GM21576 (cell line): ENCODE measurements around the gene KSR1.
"Not testable (repeated sequence)": the region's sequence is repeated elsewhere in the genome, so short reads cannot be mapped to it uniquely, and the experiment has no call there.

Experiments
- ATAC-seq: cut with Tn5 transposase; IDR thresholded peaks from one replicate; pipeline ENCODE4 v1.9.1; 2021; ENCODE audit warnings: mild to moderate bottlenecking, moderate library complexity; ENCODE audit not compliant: unreplicated experiment

The KSR1 gene

DNA sequence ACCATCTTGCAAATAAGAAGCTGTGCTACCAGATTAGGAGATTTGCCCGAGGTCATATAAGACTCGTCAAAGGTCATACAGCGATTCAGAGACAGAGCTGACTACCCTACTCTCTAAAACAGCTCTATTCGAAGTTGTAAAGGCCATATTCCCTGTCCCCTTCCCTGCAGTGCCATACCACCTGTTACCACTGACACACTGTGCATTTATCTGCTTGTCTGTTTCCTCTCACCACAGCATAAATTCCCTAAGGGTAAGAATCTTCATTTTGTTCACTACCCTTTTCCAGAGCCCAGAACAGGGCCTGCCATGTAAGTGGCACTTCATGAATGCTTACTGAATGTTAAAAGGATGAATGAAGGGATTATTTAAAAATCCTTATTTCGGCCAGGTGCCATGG, 3.4 kb upstream of the KSR1 start:
- no peak for ATAC-seq

DNA sequence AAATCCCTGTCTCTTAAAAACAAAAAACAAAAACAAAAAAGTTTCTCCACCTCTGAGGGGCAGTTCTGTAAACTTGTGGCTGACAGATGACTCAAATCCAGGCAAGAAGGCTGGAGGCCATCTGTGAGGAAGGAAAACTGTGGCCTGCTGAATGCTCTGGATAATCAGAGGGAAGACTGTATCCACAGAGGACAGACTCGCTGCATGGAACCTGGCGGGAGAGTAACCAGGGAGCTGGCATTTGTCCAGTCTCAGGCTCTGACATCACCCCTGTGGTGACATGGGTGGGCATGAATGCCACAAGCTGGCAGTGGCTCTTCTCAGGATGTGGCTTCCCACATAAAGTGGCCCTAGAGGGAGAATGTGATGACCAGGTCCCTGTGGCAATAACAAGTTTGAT, 2.8 kb upstream of the KSR1 start:
- ATAC-seq, result no peak

DNA sequence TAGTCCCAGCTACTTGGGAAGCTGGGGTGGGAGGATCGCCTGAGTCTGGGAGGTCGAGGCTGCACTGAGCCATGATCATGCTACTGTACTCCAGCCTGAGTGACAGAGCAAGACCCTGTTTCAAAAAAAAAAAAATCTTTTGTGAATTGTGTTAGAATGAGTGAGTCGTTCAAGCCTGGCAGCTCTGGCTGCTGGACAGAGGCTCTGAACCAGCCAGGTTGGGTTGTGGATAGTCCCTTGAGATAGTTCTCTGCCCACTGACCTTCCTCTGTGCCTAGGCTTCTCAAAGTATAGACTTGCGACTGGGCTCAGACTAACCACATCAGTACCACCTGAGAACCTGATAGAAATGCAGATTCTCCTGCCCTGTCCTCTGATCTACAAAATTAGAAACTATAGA, 2.2 kb upstream of the KSR1 start:
- ATAC-seq, result no peak

DNA sequence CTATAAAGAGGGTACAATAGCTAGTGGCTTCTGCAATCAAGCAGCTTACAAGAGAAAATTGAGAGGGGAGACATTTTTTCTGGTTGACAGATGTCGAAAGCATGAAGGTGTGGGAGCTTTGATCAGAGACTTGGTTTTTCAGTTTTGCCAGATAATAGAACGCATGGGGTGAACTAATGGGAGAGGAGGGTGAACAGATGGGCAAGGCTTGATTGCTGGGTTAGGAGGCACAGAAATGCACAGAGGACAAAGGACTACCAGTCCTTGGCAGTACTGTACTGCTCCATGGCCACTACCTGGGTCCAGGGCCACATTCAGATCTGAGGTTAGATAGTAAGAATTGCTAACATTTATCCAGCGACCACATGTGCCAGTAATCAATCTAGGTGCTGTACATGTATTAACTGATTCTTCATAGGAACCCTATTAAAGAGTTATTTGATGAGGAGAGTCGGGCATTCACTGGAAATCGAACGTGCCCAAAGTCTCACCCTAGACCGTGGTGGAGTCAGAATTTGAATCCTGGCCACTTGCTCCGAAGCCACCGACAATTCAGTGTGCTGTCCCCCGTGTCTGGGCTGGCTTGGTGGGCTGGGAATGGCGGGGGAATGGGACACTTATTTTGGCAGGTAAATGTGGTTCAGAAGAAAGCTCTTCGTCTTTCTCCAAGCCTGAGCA, 873 bp upstream of the KSR1 start:
- no peak for ATAC-seq

DNA sequence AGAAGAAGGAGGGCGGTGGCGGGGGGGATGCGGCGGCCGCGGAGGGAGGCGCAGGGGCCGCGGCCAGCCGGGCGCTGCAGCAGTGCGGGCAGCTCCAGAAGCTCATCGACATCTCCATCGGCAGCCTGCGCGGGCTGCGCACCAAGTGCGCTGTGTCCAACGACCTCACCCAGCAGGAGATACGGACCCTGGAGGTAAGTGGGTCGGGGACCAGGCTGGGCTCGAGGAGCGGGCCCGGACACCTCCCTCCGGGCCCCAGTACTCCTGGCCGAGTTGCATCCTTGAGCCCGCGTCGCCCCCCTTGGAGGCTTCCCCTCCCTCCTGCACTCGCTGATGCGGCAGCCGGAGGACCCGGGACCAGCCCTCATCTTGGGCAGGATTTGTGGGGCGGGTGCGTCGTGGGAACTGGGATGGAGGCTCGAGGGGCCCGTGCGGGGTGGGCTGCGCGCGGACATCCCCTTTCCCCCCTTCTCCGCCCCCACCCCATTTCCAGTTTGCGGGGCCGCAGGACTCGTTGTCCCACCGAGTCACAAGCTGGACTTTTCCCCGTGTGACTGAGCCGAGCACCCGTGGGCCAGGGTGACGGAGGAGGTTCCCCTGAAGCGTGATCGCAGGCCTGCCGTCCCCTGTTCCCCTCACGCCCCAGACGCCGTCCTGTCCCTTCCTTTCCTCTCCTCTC, 572 bp downstream of the KSR1 start:
- ATAC-seq, result no peak

DNA sequence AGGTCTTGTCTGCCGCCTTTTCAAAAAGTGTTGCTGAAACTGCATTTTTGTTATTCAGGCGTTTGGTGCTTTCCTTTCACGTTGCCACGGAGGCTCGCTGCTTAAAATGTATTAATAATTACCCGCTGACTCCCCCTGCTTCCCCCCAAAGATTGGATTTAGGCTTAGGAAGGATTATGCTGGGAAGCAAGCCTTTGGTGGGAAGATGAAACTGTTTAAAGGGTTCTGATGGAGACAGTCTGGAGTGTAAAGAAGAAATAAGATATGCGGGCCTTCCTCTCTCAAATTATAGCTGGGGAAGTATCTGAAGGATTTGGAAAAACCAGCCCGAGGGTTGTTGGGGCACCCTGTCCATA, 1.1 kb downstream of the KSR1 start:
- no peak for ATAC-seq

DNA sequence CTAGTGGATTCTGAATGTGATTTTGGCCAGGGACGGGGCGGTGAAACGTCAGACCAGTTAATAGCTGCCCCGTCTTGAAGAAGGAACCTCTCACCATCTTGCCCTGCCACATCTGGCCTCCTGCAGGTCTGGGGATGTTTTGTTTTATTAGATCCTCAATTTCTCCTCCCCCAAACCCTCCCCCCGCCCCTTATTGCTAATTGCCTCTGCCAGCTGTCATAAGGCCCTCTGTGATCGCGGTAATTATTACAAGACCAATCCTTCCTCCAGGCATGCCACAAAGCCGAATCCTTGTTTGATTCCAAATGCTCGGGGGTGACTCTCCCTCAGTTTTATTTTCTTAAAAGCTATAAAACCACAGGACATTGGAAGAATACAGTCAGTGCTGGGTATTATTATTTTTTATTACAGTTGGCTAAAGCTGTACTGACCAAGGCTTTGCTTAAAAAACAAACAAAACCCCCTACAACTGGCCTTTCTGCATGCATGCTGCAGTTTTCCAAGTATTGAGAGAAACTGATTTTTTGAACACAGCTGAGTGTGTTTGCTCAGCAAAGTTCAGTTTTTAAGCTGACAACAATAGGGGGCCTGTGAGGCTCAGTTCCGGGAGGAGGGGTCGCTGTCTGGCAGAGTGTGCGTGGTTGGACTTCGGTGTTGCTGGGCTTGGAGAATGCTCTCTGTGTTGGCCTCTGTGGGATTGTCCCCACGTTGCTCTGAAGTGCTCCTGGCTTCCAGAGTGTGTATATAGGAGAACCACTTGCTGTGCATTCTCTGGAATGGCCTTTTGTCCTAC, 1.7 kb downstream of the KSR1 start:
- ATAC-seq, result no peak

DNA sequence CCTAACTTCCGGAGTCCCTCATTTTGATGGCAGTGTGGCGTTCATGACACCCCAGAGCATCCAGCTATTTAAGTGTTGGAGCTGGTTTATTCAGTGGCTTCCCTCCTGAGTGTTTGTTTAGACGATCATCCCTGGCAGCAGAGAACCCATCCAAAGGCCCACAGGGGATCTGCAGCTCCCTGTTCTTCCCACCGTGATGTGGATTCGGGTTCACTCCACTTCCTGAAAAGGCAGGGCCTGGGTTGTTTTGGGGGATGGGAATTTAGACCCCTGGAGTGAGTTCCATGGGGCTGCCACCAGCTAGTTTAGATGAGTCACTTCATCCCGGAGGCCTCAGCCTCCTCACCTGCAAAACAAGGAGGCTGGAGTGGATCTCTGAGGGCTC, 2.3 kb downstream of the KSR1 start:
- no peak for ATAC-seq

DNA sequence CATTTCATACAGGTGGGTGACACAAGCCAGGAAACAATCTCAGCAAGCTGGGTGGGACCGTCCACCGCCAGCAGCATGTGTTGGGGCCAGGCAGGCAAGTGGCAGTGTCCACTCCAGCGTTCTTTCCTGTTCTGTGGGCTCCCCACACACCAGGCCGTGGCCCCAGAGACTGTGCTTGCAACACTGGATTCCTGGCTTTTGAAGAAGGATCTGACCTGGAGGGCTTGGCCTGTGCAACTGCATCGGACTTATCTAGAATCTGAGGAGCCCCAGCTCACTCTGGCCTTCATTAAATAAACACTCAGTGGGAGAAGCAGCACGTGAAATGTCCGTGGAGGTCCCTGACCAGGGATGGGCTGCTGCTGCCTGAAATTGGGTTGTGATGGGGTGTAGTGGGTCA, 3.2 kb downstream of the KSR1 start:
- no peak for ATAC-seq

DNA sequence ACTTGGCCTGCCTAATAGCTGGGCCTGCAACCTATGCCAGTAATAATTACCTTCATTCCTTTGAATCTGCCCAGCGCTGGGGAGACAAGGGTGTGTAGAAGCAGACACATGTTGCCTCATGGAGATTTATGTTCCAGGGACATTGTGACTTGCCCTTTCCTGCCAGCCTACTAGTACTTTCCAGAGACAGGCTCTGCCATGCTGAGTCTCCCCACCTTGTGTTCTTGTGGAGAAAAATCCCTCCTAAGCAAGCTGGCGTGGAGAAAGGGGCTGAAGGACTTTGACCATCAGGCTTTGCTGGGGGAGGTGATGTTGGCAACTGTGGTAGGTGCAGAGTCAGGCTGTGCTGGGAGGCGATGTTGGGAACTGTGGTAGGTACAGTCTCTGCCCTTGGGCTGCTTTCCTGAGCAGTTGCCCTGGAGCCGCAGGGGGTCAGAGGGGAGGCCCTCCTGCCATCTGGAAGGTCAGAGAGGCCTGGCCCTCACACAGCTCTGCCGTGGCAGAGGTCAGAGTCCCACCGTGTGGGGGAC, 4.0 kb downstream of the KSR1 start:
- no peak for ATAC-seq

DNA sequence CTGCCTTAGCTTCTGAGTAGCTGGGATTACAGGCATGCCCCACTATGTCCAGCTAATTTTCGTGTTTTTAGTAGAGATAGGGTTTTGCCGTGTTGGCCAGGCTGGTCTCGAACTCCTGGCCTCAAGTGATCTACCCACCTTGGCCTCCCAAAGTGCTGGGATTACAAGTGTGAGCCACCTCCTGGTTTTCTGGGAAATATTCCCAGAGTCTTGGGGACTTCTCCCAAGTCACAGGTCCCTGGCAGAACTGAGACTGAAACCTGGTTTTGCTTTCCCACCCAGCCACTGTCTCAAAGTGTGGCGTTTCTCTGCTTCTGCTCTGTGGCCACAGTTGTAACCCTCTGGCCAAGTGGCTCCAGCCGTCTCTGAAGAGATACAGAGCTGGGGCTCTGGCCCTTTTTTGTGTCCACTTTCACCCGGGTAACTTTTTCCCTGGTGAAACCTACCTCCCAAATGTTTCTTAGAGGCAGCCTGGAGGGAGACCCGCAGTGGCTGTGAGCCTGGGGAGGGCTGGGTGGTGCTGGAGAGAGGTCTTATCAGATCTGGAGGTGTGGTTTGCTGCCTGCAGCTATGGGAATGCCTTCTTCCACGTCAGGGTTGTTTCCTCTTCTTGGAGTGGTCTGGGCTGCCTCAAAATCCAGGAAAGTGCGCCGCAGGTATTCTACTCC, 5.1 kb downstream of the KSR1 start:
- no peak for ATAC-seq

DNA sequence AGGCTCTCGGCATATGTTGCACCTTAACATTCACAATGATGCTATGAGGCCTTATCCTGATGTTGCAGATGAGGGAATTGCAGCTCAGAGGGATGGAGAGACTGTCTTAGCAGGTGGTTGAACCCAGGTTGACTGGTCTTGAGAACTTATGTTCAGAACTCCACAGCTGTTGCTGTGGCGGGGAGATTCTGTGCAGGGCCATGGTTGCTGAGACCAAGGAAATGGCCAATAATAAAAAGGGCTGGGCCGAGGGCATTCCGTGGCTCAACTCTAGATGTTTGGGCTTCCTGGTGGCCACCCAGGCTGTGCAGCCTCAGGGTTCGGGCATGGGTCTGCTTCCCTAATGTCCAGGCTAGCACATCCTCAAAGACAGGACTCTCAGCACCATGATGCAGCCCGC, 5.9 kb downstream of the KSR1 start:
- ATAC-seq, result no peak

DNA sequence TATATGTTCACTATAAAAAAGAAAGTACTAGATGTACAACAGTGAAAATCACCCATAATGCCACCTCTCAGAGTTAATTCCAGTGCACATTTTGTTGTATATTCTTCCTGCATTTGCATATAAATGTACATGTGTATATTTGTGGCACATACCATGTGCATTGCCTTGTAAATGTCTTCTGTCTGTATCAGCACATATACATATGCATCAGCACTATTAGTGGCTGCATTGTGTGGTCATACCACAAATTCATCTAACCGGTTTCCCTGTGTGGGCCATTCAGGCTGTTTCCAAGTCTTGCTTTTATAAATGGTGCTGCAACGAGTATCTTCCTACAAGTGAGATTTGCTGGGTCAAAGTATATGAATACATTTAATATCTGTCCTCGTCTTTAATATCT, 6.5 kb downstream of the KSR1 start:
- no peak for ATAC-seq

DNA sequence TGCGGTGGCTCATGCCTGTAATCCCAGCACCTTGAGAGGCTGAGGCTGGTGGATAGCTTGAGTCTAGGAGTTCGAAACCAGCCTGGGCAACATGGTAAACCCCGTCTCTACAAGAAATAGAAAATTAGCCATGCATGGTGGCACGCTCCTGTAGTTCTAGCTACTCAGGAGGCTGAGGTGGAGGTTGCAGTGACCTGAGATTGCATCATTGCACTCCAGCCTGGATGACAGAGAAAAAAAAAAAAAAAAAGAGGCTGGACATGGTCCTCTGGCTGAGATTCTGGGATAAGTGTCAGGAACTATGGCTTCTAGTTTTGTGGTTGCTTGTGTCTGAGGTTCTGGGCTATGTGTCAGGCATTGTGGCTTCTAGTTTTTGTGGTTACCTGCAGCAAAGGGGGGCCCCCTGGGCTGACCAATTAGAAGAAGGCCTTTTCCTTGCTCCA, 7.0 kb downstream of the KSR1 start:
- no peak for ATAC-seq

DNA sequence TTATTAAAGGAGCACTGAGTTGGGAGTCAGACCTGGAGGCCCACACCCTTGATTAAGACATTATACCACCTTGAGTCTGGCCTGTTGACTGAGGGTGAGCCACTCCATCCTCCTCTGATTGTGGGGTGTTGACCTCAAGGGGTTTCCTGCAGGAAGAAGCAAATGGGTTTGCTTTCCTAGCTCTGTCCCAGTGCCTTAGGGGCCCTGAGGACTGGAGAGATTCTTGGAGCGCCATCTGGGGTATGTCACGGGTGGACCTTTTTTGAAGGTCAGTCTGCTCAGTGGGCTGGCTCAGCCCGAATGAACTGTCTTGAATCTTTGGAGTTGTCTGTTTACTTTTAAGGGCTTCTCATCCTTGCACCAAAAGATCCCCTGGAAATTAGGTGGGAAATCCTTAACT, 7.8 kb downstream of the KSR1 start:
- ATAC-seq, result not testable (repeated sequence)

DNA sequence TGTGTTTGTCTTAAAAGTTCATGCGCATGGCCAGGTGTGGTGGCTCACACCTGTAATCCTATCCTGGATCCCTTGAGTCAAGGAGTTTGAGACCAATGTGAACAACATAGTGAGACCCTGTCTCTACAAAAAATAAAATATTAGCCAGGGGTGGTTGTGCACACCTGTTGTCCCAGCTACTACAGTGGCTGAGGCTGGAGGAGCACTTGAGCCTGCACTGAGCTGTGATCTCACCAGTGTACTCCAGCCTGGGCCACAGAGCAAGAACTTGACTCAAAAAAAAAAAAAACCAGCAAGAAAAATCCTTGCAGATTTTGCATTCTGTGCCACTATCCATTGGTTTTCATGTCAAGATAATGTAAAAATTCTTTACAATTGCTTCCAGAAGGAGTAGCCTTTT, 8.2 kb downstream of the KSR1 start:
- ATAC-seq, result no peak

DNA sequence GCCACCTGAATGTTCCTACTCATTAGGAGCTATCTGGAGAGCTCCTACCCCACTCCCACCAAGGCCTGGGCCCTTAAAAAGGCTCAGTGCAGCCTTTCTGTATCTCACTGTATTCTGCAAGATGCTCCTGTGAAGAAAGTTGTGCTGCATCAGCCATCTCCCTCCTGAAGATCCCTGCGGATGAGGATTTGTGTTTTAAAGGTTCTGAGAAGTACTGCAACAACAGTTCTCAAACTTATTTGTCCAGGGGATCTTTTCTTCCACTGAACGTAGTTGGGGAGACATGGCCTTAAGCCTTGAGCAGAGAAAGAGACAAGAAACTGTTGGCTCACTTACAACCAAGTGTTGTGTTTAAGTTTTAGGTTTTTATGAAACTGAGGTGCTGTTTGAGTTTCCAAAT, 9.6 kb downstream of the KSR1 start:
- not testable (repeated sequence) for ATAC-seq

DNA sequence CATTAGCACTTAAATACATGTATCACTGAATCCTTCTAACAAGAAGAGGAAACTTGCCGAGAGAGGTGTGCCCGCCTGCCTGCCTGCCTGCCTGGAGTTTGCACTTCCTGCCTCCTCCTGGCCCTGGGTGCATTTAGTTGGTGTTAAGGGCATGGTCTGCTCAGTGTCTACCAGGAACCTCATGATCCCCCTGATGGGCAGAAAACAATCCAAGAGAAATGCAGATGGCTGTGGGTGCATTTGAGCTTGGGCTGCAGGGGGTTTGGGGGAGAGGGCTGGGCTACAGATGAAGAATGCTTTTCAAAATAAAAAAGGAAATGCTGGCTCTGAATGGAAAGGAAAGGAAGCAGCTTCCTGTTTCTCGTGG, 10.1 kb downstream of the KSR1 start:
- ATAC-seq, result no peak

DNA sequence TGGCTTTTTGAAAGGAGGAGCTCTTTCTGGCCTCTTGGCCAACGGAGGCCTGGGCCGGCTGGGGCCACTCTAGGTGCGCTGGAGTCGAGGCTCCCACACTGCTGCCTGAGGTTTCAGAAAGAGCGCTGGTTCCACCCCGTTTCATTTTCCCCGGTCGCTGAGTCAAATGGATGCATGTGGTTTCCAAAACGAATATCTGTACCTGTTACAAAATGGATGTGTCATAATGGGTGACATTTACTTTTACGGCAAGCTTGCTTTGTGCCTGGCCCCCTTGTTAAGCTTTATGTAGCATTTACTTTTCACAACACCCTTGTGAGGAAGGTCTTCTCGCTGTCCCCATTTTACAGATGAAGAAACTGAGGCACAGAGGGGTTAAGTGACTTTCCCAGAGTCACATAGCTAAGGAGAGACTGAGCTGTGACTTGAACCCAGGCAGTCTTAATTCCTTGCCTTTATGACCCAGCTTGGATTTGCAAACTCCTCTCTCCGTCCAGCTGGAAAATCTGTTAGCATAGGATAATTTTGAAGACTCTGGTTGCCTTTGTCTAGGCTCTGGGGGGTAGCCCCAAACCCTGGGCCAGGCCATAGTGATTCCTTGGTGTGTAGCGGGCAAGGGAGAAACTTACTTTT, 10.6 kb downstream of the KSR1 start:
- ATAC-seq, result peak; percentile 58

DNA sequence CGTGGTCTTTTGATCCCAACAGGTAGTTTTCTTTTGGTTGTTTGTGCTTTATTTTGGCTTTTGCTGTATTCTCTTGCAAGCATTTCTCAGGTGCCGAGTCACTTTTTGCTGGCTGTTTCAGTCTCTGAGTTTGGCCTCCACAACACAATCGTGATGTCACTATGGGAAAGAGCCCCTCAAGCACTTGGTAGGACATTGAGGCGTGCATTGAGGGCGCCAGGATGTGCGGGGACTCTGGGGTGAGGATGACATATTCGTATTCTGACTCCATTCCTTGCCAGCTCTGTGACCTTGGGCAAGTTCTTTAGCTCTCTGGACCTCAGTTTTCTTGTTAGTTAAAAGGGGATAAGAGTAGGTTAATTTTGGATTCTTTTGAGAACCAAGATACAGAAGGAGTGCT, 13.0 kb downstream of the KSR1 start:
- ATAC-seq, result no peak
